ENCODE results near the gene AGAP2.

AGAP2 gene

GRCh38 chr12:57765003-57765697 is 26.6 kb upstream of the AGAP2 start:
- H3K9me3 ChIP-seq (replicated peaks in 1 of 2; ENCODE audit: control insufficient read depth in 2 of 2, insufficient read depth in 1 of 2, low read depth in 1 of 2, low read length in 2 of 2): no peaks in the 10 kb centered on the region
- H2BK120ac ChIP-seq (ENCODE audit: low read depth, low read length): no peak overlapping the region
- no peak overlapping the region for H4K8ac ChIP-seq (ENCODE audit: low read depth, low read length)
- peak overlapping the region; percentile 53 for H3K4me2 ChIP-seq (ENCODE audit: insufficient read depth, low read length, poor library complexity, severe bottlenecking)
- H2BK15ac ChIP-seq (ENCODE audit: low read length): no peak overlapping the region
- H3K36me3 ChIP-seq (replicated peaks in 1 of 2; ENCODE audit: control insufficient read depth in 2 of 2, insufficient read depth in 2 of 2, low read length in 2 of 2): peaks cover 10 to 69% of the 10 kb centered on the region in 2 donors
- H3K9ac ChIP-seq (ENCODE audit: low read depth, low read length, poor library complexity): peak overlapping the region; percentile 17
- no peak overlapping the region for H3K27ac ChIP-seq (replicated peaks; ENCODE audit: low read length)
- H4K91ac ChIP-seq (ENCODE audit: low read depth, low read length, poor library complexity): no peak overlapping the region
- no peak overlapping the region for H3K14ac ChIP-seq (ENCODE audit: low read length)
- no peak overlapping the region for H2BK12ac ChIP-seq (ENCODE audit: low read length)
- no CpG with 5 or more reads among the region's 60 CpGs for WGBS, 2 donors (ENCODE audit: extremely low coverage in 2 of 2, insufficient read length in 2 of 2, insufficient replicate concordance in 1 of 2)
- H3K18ac ChIP-seq (ENCODE audit: low read length): peak overlapping the region; percentile 49
- peaks cover 0 to 49% (median 22%) of the 10 kb centered on the region in 3 experiments for H3K27me3 ChIP-seq (ENCODE audit: control insufficient read depth in 3 of 3, insufficient read depth in 3 of 3, low read depth in 1 of 3, low read length in 3 of 3)
- no peaks in the 10 kb centered on the region for H3K79me1 ChIP-seq (ENCODE audit: low read depth, low read length)
- peak overlapping the region; percentile 31 for H2AK5ac ChIP-seq (ENCODE audit: low read depth, low read length)
- H3K4me3 ChIP-seq (ENCODE audit: low read length in 2 of 2): peak overlapping the region in 1 of 2 donors; percentile 53
- H3K4ac ChIP-seq (ENCODE audit: low read length): no peak overlapping the region
- no peak overlapping the region for H2AFZ ChIP-seq (ENCODE audit: low read length)
- H3K4me1 ChIP-seq (ENCODE audit: control insufficient read depth in 2 of 2, insufficient read depth in 1 of 2, low read depth in 1 of 2, low read length in 2 of 2): peaks cover 0 to 13% of the 10 kb centered on the region in 2 donors
- H3K23ac ChIP-seq (ENCODE audit: low read depth, low read length, poor library complexity): peak overlapping the region; percentile 87
- no peak overlapping the region for H2BK5ac ChIP-seq (ENCODE audit: low read length)
- no peak for DNase-seq (ENCODE audit: low spot score)

GRCh38 chr12:57764662-57765002 is 26.1 kb upstream of the AGAP2 start:
- Histone ChIP-seq H3K27ac (replicated peaks; ENCODE audit: low read length) (no peak overlapping the region), H3K4me3 (ENCODE audit: low read length in 2 of 2) (no peak overlapping the region), H2BK120ac (ENCODE audit: low read depth, low read length) (no peak overlapping the region), H3K9ac (ENCODE audit: low read depth, low read length, poor library complexity) (peak overlapping the region; percentile 17), H2AK5ac (ENCODE audit: low read depth, low read length) (peak overlapping the region; percentile 31), H3K4me2 (ENCODE audit: insufficient read depth, low read length, poor library complexity, severe bottlenecking) (no peak overlapping the region), H4K91ac (ENCODE audit: low read depth, low read length, poor library complexity) (no peak overlapping the region), H3K14ac (ENCODE audit: low read length) (no peak overlapping the region), H3K36me3 (replicated peaks in 1 of 2; ENCODE audit: control insufficient read depth in 2 of 2, insufficient read depth in 2 of 2, low read length in 2 of 2) (peaks cover 8 to 69% of the 10 kb centered on the region in 2 donors), H3K4ac (ENCODE audit: low read length) (no peak overlapping the region), H3K4me1 (ENCODE audit: control insufficient read depth in 2 of 2, insufficient read depth in 1 of 2, low read depth in 1 of 2, low read length in 2 of 2) (peaks cover 0 to 13% of the 10 kb centered on the region in 2 donors), H3K23ac (ENCODE audit: low read depth, low read length, poor library complexity) (peak overlapping the region; percentile 77), H3K27me3 (ENCODE audit: control insufficient read depth in 3 of 3, insufficient read depth in 3 of 3, low read depth in 1 of 3, low read length in 3 of 3) (peaks cover 0 to 49% (median 22%) of the 10 kb centered on the region in 3 experiments), H3K18ac (ENCODE audit: low read length) (no peak overlapping the region), H2AFZ (ENCODE audit: low read length) (no peak overlapping the region), H3K79me1 (ENCODE audit: low read depth, low read length) (no peaks in the 10 kb centered on the region), H2BK5ac (ENCODE audit: low read length) (no peak overlapping the region), H4K8ac (ENCODE audit: low read depth, low read length) (no peak overlapping the region), H2BK15ac (ENCODE audit: low read length) (no peak overlapping the region), H2BK12ac (ENCODE audit: low read length) (no peak overlapping the region), H3K9me3 (replicated peaks in 1 of 2; ENCODE audit: control insufficient read depth in 2 of 2, insufficient read depth in 1 of 2, low read depth in 1 of 2, low read length in 2 of 2) (no peaks in the 10 kb centered on the region)
- no CpG with 5 or more reads among the region's 17 CpGs for WGBS, 2 donors (ENCODE audit: extremely low coverage in 2 of 2, insufficient read length in 2 of 2, insufficient replicate concordance in 1 of 2)
- no peak for DNase-seq (ENCODE audit: low spot score)

- WGBS, 2 donors (ENCODE audit: extremely low coverage in 2 of 2, insufficient read length in 2 of 2, insufficient replicate concordance in 1 of 2): no CpG with 5 or more reads among the region's 6 CpGs
- H3K4me2 ChIP-seq (ENCODE audit: insufficient read depth, low read length, poor library complexity, severe bottlenecking): no peak overlapping the region
Measured at GRCh38 chr12:57763881-57764661, 25.5 kb upstream of the AGAP2 start.

GRCh38 chr12:57762463-57762862 is 23.9 kb upstream of the AGAP2 start:
- Histone ChIP-seq H2BK120ac (ENCODE audit: low read depth, low read length) (no peak overlapping the region), H3K4ac (ENCODE audit: low read length) (no peak overlapping the region), H3K27ac (replicated peaks; ENCODE audit: low read length) (no peak overlapping the region), H3K18ac (ENCODE audit: low read length) (no peak overlapping the region), H3K9ac (ENCODE audit: low read depth, low read length, poor library complexity) (no peak overlapping the region), H3K79me1 (ENCODE audit: low read depth, low read length) (no peaks in the 10 kb centered on the region), H3K23ac (ENCODE audit: low read depth, low read length, poor library complexity) (no peak overlapping the region), H3K14ac (ENCODE audit: low read length) (no peak overlapping the region), H3K27me3 (ENCODE audit: control insufficient read depth in 3 of 3, insufficient read depth in 3 of 3, low read depth in 1 of 3, low read length in 3 of 3) (peaks cover 0 to 45% (median 22%) of the 10 kb centered on the region in 3 experiments), H3K4me1 (ENCODE audit: control insufficient read depth in 2 of 2, insufficient read depth in 1 of 2, low read depth in 1 of 2, low read length in 2 of 2) (peaks cover 0 to 13% of the 10 kb centered on the region in 2 donors), H3K4me3 (ENCODE audit: low read length in 2 of 2) (no peak overlapping the region), H2BK12ac (ENCODE audit: low read length) (no peak overlapping the region), H2AK5ac (ENCODE audit: low read depth, low read length) (no peak overlapping the region), H3K36me3 (replicated peaks in 1 of 2; ENCODE audit: control insufficient read depth in 2 of 2, insufficient read depth in 2 of 2, low read length in 2 of 2) (peaks cover 10 to 69% of the 10 kb centered on the region in 2 donors), H4K91ac (ENCODE audit: low read depth, low read length, poor library complexity) (no peak overlapping the region), H2BK15ac (ENCODE audit: low read length) (no peak overlapping the region), H3K4me2 (ENCODE audit: insufficient read depth, low read length, poor library complexity, severe bottlenecking) (no peak overlapping the region), H2AFZ (ENCODE audit: low read length) (no peak overlapping the region), H4K8ac (ENCODE audit: low read depth, low read length) (no peak overlapping the region), H3K9me3 (replicated peaks in 1 of 2; ENCODE audit: control insufficient read depth in 2 of 2, insufficient read depth in 1 of 2, low read depth in 1 of 2, low read length in 2 of 2) (no peaks in the 10 kb centered on the region), H2BK5ac (ENCODE audit: low read length) (no peak overlapping the region)
- no peak for DNase-seq (ENCODE audit: low spot score)
- no CpG with 5 or more reads among the region's 2 CpGs for WGBS, 2 donors (ENCODE audit: extremely low coverage in 2 of 2, insufficient read length in 2 of 2, insufficient replicate concordance in 1 of 2)

More at GRCh38 chr12:57763881-57764661, 25.5 kb upstream of the AGAP2 start:
- H2AFZ ChIP-seq (ENCODE audit: low read length): no peak overlapping the region
- no peak overlapping the region for H2BK5ac ChIP-seq (ENCODE audit: low read length)
- H3K9me3 ChIP-seq (replicated peaks in 1 of 2; ENCODE audit: control insufficient read depth in 2 of 2, insufficient read depth in 1 of 2, low read depth in 1 of 2, low read length in 2 of 2): no peaks in the 10 kb centered on the region
- H2BK15ac ChIP-seq (ENCODE audit: low read length): no peak overlapping the region
- no peaks in the 10 kb centered on the region for H3K79me1 ChIP-seq (ENCODE audit: low read depth, low read length)
- H3K4ac ChIP-seq (ENCODE audit: low read length): no peak overlapping the region
- no peak overlapping the region for H3K18ac ChIP-seq (ENCODE audit: low read length)
- H3K27ac ChIP-seq (replicated peaks; ENCODE audit: low read length): no peak overlapping the region
- no peak overlapping the region for H2BK12ac ChIP-seq (ENCODE audit: low read length)
- H2BK120ac ChIP-seq (ENCODE audit: low read depth, low read length): no peak overlapping the region
- peaks cover 0 to 13% of the 10 kb centered on the region in 2 donors for H3K4me1 ChIP-seq (ENCODE audit: control insufficient read depth in 2 of 2, insufficient read depth in 1 of 2, low read depth in 1 of 2, low read length in 2 of 2)
- no peak overlapping the region for H3K23ac ChIP-seq (ENCODE audit: low read depth, low read length, poor library complexity)
- H3K9ac ChIP-seq (ENCODE audit: low read depth, low read length, poor library complexity): no peak overlapping the region
- H2AK5ac ChIP-seq (ENCODE audit: low read depth, low read length): no peak overlapping the region
- no peak overlapping the region for H4K8ac ChIP-seq (ENCODE audit: low read depth, low read length)
- no peak overlapping the region for H4K91ac ChIP-seq (ENCODE audit: low read depth, low read length, poor library complexity)
- H3K4me3 ChIP-seq (ENCODE audit: low read length in 2 of 2): no peak overlapping the region
- peaks cover 6 to 69% of the 10 kb centered on the region in 2 donors for H3K36me3 ChIP-seq (replicated peaks in 1 of 2; ENCODE audit: control insufficient read depth in 2 of 2, insufficient read depth in 2 of 2, low read length in 2 of 2)
- DNase-seq (ENCODE audit: low spot score): no peak
- H3K14ac ChIP-seq (ENCODE audit: low read length): no peak overlapping the region
- H3K27me3 ChIP-seq (ENCODE audit: control insufficient read depth in 3 of 3, insufficient read depth in 3 of 3, low read depth in 1 of 3, low read length in 3 of 3): peaks cover 0 to 49% (median 22%) of the 10 kb centered on the region in 3 experiments
